Dendritic cell treated with granulocyte-macrophage colony-stimulating factor and Interleukin-4, amounts not matched to agents 40 ng/mL and 50 ng/mL, for 4 days (primary cell): ENCODE measurements around the gene P4HA2.

Source experiments
- H3K27ac Mint-ChIP-seq: one replicate; pipeline ENCODE4 v1.8.0; 2022; ENCODE audit warnings: mild to moderate bottlenecking, mixed read lengths
- H3K27me3 Mint-ChIP-seq: one replicate; pipeline ENCODE4 v1.8.0; 2022; ENCODE audit warnings: mild to moderate bottlenecking, mixed read lengths
- H3K36me3 Mint-ChIP-seq: one replicate; pipeline ENCODE4 v1.8.0; 2022; ENCODE audit warnings: low read depth, mixed read lengths
- H3K4me1 Mint-ChIP-seq: one replicate; pipeline ENCODE4 v1.8.0; 2022; ENCODE audit warnings: low read depth, mixed read lengths
- H3K4me3 Mint-ChIP-seq: one replicate; pipeline ENCODE4 v1.8.0; 2022; ENCODE audit warnings: mild to moderate bottlenecking, moderate library complexity, mixed read lengths
- H3K9me3 Mint-ChIP-seq: one replicate; pipeline ENCODE4 v1.8.0; 2022; ENCODE audit warnings: mixed read lengths
- intact Hi-C: fragments of 100-400 bp; cut with micrococcal nuclease; formaldehyde crosslinking; loops from one replicate; pipeline ENCODE4 v1.15.0; 2022

P4HA2 gene

DNA sequence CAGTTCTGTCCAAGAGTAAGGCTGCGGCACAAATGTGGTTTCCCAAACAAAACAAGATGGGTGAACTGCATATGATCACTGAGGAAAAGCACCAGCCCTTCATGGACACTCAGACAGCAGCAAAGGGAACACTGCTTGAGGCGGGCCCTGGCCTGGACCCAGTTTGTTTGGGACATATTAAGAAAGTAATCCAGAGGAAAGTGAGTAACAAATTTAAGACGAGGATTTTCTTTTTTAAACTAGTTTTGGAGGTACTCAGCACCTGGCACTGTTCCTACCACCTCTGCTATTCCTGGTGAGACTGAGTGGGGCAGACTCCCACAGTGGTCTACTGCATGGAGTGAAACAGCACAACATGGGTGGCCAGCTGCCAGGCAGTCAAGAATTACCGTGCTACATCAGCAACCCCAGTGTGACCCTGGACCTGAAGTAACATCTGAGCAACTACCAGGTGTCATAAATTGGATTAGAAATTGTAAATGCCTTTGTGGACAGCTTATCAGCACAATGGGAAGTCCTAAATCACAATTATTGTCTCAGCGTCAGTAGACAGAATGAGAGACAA, 28.5 kb downstream of the P4HA2 start:
- Mint-ChIP-seq H3K4me3 (no peak overlapping the region), H3K27me3 (no peaks in the 10 kb centered on the region)
- intact Hi-C loops, result no loop called here

DNA sequence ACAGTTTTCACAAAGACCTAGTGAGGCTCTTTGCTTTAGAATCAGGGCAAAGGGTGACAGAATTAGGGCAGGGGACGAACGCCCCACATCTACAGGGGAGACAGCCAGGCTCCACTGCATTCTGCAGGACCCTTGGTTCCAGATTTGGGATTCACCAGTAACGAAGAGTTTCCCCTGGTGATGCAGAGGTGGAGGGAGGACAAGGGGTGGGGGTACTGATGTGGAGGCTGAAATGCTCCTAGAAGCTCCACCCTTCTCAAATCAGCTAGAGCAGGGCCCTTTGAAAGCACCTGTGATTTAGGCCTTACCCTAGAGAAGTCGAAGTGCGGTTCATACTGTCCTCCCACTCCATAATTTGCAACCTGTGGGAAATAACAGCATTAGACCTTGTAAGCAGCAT, 29.1 kb downstream of the P4HA2 start:
- Mint-ChIP-seq H3K9me3 (no peaks in the 10 kb centered on the region), H3K27me3 (no peaks in the 10 kb centered on the region), H3K27ac (no peak overlapping the region), H3K4me1 (no peaks in the 10 kb centered on the region), H3K36me3 (peaks cover 39% of the 10 kb centered on the region), H3K4me3 (no peak overlapping the region)
- intact Hi-C loops, result no loop called here

More for the DNA sequence above, 28.5 kb downstream of the P4HA2 start:
- H3K9me3 Mint-ChIP-seq, result no peaks in the 10 kb centered on the region
- no peak overlapping the region for H3K27ac Mint-ChIP-seq
- H3K36me3 Mint-ChIP-seq, result peaks cover 41% of the 10 kb centered on the region
- H3K4me1 Mint-ChIP-seq, result no peaks in the 10 kb centered on the region

DNA sequence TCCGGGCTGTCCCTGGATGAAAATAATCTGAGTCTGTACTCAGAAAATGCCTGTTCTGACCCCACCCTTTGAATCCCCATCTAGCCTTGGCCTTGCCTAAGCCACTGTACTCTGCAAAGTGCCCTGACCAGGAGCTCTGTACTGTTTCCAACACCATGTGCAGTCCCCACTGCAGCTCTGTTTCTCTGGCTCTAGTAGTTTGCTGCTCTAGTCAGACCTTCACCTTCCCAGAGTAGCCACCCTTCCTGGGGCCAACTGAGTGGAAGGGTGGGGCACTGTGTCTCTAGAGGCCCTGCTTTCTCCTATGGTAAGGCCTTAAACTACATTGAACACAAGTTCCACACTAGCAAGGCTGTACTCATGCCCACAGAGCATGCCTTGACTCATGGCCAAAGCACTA, 31.9 kb downstream of the P4HA2 start:
- intact Hi-C loops, result no loop called here
- Mint-ChIP-seq H3K9me3 (no peaks in the 10 kb centered on the region), H3K4me1 (no peaks in the 10 kb centered on the region), H3K27ac (no peak overlapping the region), H3K36me3 (peaks cover 30% of the 10 kb centered on the region), H3K27me3 (no peaks in the 10 kb centered on the region), H3K4me3 (no peak overlapping the region)

- no peak overlapping the region for H3K4me3 Mint-ChIP-seq
- intact Hi-C loops, result no loop called here
- H3K27ac Mint-ChIP-seq, result no peak overlapping the region
- no peaks in the 10 kb centered on the region for H3K9me3 Mint-ChIP-seq
- H3K4me1 Mint-ChIP-seq, result no peaks in the 10 kb centered on the region
- H3K27me3 Mint-ChIP-seq, result peaks cover 5% of the 10 kb centered on the region
- H3K36me3 Mint-ChIP-seq, result peaks cover 20% of the 10 kb centered on the region
Observed at GRCh38 chr5:132193165-132193694, 34.4 kb downstream of the P4HA2 start.

GRCh38 chr5:132190161-132190817, 37.4 kb downstream of the P4HA2 start:
- Mint-ChIP-seq H3K4me1 (no peaks in the 10 kb centered on the region), H3K27ac (no peak overlapping the region), H3K36me3 (peaks cover 13% of the 10 kb centered on the region), H3K27me3 (peaks cover 5% of the 10 kb centered on the region), H3K9me3 (no peaks in the 10 kb centered on the region), H3K4me3 (no peak overlapping the region)
- intact Hi-C loops, result no loop called here

DNA sequence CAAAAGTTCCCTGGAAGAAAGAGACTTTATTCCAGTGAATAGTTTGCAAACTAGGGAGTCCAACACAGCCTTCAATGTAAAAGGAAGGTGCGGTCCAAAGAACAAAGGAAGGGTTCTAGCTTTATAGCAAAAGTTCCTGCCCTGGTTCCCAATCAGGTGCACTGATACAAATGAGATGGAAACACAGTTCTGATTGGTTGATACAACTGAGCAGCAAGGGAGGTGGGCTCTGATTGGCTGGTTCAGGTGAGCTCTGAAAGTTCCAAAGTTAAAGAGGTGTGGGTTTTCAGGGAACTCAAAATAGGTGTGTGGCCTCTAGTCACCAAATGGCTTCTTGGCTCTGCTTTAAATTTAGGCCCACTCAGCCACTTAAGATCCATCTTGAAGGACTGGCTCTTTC, 43.1 kb downstream of the P4HA2 start:
- H3K27ac Mint-ChIP-seq, result no peak overlapping the region

DNA sequence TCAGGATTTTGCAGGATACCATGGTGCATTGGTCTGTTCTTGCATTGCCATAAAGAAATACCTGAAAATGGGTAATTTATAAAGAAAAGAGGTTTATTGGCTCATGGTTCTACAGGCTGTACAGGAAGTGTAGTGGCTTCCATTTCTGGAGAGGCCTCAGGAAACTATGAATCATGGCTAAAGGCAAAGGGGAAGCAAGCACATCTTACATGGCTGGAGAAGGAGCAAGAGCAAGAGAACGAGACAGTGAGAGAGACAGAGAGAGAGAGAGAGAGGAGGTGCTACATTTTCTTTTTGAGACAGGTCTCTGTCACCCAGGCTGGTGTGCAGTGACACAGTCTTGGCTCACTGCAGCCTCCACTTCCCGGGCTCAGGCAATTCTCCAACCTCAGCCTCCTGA, 43.9 kb downstream of the P4HA2 start:
- Mint-ChIP-seq H3K36me3 (no peaks in the 10 kb centered on the region), H3K27ac (no peak overlapping the region), H3K4me3 (no peak overlapping the region), H3K9me3 (peaks cover 13% of the 10 kb centered on the region), H3K27me3 (peaks cover 3% of the 10 kb centered on the region), H3K4me1 (peaks cover 18% of the 10 kb centered on the region)
- intact Hi-C loops, result no loop called here

More for the DNA sequence above, 43.1 kb downstream of the P4HA2 start:
- Mint-ChIP-seq H3K27me3 (peaks cover 7% of the 10 kb centered on the region), H3K4me1 (peaks cover 18% of the 10 kb centered on the region), H3K9me3 (peaks cover 13% of the 10 kb centered on the region), H3K36me3 (no peaks in the 10 kb centered on the region), H3K4me3 (no peak overlapping the region)
- intact Hi-C loops, result no loop called here

- H3K27me3 Mint-ChIP-seq, result peaks cover 3% of the 10 kb centered on the region
- intact Hi-C loops, result no loop called here
- H3K9me3 Mint-ChIP-seq, result peaks cover 15% of the 10 kb centered on the region
- no peak overlapping the region for H3K27ac Mint-ChIP-seq
- H3K4me1 Mint-ChIP-seq, result peaks cover 26% of the 10 kb centered on the region
- no peak overlapping the region for H3K4me3 Mint-ChIP-seq
- H3K36me3 Mint-ChIP-seq, result no peaks in the 10 kb centered on the region
Observed at GRCh38 chr5:132182359-132183040, 45.2 kb downstream of the P4HA2 start.

- no peak overlapping the region for H3K27ac Mint-ChIP-seq
- peaks cover 21% of the 10 kb centered on the region for H3K9me3 Mint-ChIP-seq
- H3K27me3 Mint-ChIP-seq, result peaks cover 3% of the 10 kb centered on the region
- H3K36me3 Mint-ChIP-seq, result no peaks in the 10 kb centered on the region
- peaks cover 40% of the 10 kb centered on the region for H3K4me1 Mint-ChIP-seq
- intact Hi-C loops, result no loop called here
- H3K4me3 Mint-ChIP-seq, result no peak overlapping the region
Observed at GRCh38 chr5:132181011-132181629, 46.5 kb downstream of the P4HA2 start.

DNA sequence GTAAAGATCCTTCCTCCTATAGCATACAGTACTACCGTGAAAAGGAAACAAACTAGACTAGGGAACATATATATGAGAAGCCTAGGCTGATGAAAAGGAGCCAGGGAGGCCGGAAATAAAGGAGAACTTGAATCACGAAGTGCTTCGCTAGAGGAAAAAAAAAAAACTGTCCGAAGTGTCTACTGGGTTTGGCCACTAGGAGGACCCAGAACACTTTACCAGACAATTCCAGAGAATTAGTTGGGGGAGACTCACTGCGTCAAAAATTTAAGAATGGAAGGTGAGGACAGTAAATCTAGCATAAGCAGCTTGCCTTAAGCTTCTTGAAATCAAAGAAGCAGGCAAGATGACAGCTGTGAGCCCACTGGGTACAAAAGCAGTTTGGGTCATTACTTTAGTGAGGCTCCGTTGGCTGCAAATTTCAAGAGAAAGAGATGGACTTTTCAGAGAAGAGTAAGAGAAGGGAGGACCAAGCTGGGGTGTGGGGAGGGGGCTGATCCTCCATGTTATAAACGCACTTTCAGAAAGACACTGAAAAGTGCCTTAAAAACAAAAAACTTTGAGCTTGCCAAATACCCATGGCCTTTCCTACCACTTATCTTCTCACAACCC, 47.4 kb downstream of the P4HA2 start:
- Mint-ChIP-seq H3K27me3 (peaks cover 3% of the 10 kb centered on the region), H3K27ac (no peak overlapping the region), H3K36me3 (no peaks in the 10 kb centered on the region), H3K4me3 (no peak overlapping the region), H3K9me3 (peaks cover 21% of the 10 kb centered on the region), H3K4me1 (peaks cover 40% of the 10 kb centered on the region)
- intact Hi-C loops, result no loop called here

DNA sequence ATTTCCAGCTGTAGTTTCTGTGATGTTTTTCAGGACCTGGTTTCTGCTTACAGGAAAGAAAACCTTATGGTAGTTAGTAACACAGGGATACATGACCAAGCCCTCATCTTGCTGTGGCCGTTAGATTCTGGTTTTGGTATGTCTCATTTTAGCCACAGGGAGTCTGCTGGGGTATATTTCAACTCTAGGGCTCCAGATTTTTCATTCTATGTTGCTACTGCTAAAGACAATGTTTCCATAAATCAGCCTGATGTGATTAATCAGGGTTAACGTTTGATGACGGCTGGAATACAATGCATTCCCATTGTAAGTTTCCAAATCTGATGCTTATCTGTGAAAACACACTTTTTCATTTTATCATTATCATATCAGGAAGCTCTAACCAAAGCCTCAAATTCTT, 48.2 kb downstream of the P4HA2 start:
- Mint-ChIP-seq H3K4me3 (no peak overlapping the region), H3K4me1 (peaks cover 40% of the 10 kb centered on the region), H3K36me3 (no peaks in the 10 kb centered on the region), H3K27me3 (peaks cover 3% of the 10 kb centered on the region), H3K9me3 (peaks cover 19% of the 10 kb centered on the region), H3K27ac (no peak overlapping the region)
- intact Hi-C loops, result no loop called here

DNA sequence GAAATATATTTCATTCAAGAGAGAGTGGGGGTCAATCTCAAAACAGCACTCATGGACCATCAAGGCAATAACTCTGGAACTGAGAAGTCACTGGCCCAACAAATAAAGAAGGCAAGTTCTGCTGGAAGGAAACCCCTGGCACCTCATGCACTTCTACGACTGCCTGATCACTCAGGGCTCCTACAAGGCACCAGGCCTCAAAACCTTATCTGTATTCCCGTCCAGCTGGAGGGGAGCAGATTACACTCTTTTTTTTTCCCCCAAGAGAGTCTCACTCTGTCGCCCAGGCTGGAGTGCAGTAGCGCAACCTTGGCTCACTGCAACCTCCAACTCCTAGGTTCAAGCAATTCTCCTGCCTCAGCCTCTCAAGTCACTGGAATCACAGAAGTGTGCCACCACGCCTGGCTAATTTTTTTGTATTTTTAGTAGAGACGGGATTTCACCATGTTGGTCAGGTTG, 49.9 kb downstream of the P4HA2 start:
- Mint-ChIP-seq H3K36me3 (no peaks in the 10 kb centered on the region), H3K4me3 (no peak overlapping the region), H3K27ac (peak overlapping the region; percentile 46), H3K4me1 (peaks cover 35% of the 10 kb centered on the region), H3K27me3 (peaks cover 4% of the 10 kb centered on the region), H3K9me3 (peaks cover 8% of the 10 kb centered on the region)
- intact Hi-C loops, result no loop called here

DNA sequence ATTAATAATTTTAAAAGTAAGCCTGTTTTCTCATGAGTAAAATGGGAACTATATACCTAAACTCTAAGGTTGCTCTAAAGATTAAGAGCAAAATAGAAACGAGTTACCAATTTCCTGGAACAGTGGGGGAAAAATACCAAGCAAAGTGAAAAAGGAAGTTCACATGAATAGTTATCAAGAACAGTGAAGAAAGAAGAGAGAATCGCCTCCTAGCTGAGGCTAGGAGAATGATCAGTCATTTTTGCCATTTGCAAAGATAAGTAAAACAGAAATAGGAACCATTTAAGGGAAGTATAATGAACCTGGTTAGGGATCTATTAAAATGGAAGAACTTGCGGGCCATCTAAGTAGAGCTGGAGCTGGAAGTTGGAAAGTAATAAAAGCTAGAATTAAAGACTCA, 50.7 kb downstream of the P4HA2 start:
- Mint-ChIP-seq H3K27ac (peak overlapping the region; percentile 27), H3K4me1 (peaks cover 35% of the 10 kb centered on the region), H3K9me3 (peaks cover 8% of the 10 kb centered on the region), H3K27me3 (peaks cover 5% of the 10 kb centered on the region), H3K36me3 (no peaks in the 10 kb centered on the region), H3K4me3 (no peak overlapping the region)
- intact Hi-C loops, result no loop called here
